Measurements from ENCODE around the gene HNRNPA0.
A peak's percentile ranks its signal among the peaks of the same experiment; 100 is the strongest.
"Not testable (repeated sequence)": the region's sequence is repeated elsewhere in the genome, so short reads cannot be mapped to it uniquely, and the experiment has no call there.

Gene HNRNPA0

GRCh38 chr5:137754188-137754960 lies at the start of gene HNRNPA0:
Gene HNRNPA0 (minus strand): TSS chr5:137754363. CDS start chr5:137754066, 297 bp downstream.
- DNase-seq, result peak; percentile 80

GRCh38 chr5:137802282-137803210 lies 48.4 kb upstream of the HNRNPA0 start:
- no peak for DNase-seq

GRCh38 chr5:137800700-137801411 lies 46.7 kb upstream of the HNRNPA0 start:
- no peak for DNase-seq

GRCh38 chr5:137796279-137796678 lies 42.1 kb upstream of the HNRNPA0 start:
- DNase-seq, result no peak

GRCh38 chr5:137794863-137795262 lies 40.7 kb upstream of the HNRNPA0 start:
- no peak for DNase-seq

GRCh38 chr5:137792303-137792702 lies 38.1 kb upstream of the HNRNPA0 start:
- DNase-seq, result no peak

GRCh38 chr5:137791799-137792198 lies 37.6 kb upstream of the HNRNPA0 start:
- no peak for DNase-seq

- no peak for DNase-seq
These were observed 37.2 kb upstream of the HNRNPA0 start for GRCh38 chr5:137791387-137791786.

- not testable (repeated sequence) for DNase-seq
These were observed 34.4 kb upstream of the HNRNPA0 start for GRCh38 chr5:137788560-137788959.

- no peak for DNase-seq
These were observed 28.9 kb upstream of the HNRNPA0 start for GRCh38 chr5:137782984-137783536.

GRCh38 chr5:137782055-137782454 lies 27.9 kb upstream of the HNRNPA0 start:
- DNase-seq, result no peak

- no peak for DNase-seq
These were observed 24.8 kb upstream of the HNRNPA0 start for GRCh38 chr5:137778772-137779564.

GRCh38 chr5:137767937-137768336 lies 13.8 kb upstream of the HNRNPA0 start:
- not testable (repeated sequence) for DNase-seq

- DNase-seq, result no peak
These were observed 7.4 kb upstream of the HNRNPA0 start for GRCh38 chr5:137761566-137761965.

- no peak for DNase-seq
These were observed 6.8 kb upstream of the HNRNPA0 start for GRCh38 chr5:137760719-137761516.

- no peak for DNase-seq
These were observed 6.1 kb upstream of the HNRNPA0 start for GRCh38 chr5:137760294-137760693.

GRCh38 chr5:137758715-137759306 lies 4.6 kb upstream of the HNRNPA0 start:
- DNase-seq, result no peak

- DNase-seq, result no peak
These were observed 4.0 kb upstream of the HNRNPA0 start for GRCh38 chr5:137758121-137758520.

GRCh38 chr5:137757634-137758033 lies 3.5 kb upstream of the HNRNPA0 start:
- DNase-seq, result no peak

- DNase-seq, result no peak
These were observed 999 bp upstream of the HNRNPA0 start for GRCh38 chr5:137754961-137755762.
